ENCODE data around the gene PGM3.

The PGM3 gene

DNA sequence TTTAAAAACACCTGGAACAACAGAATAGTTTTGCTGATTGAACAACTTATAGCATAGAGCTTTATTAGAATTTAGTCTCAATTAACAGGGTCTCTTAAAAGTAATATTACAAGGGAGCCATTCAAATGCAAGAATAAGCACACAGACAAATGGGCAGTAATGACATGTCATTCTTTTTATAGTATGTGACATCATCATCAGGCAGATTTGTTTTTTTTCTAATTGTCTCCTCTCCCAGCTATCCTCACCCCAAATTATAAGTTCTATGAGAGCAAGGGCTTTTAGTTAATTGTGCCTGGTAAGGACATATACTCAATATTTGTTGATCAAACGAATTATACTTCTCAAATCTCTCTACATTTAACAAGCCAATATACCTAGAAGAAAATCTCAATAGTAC, 11.0 kb downstream of the PGM3 start:
- no peak for DNase-seq

- DNase-seq, result no peak
Observed at GRCh38 chr6:83180426-83180950, 12.6 kb downstream of the PGM3 start.

DNA sequence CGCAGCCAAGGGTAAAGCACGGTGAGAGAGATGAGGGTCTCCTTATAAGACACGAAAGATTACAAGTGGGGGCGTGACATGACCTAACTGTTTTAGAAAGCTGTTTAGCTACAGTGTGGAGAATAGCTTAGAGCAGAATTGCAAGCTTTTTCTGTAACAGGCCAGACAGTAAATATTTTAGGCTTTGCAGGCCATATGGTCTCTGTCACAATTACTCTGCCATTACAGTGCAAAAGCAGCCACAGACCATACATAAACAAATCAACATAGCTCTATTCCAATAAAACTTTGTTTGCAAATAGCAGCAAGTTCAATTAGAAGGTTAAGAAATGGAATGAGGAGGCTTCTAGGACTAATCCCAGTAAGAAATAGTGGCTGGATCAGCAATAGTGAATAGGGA, 16.8 kb downstream of the PGM3 start:
- DNase-seq, result no peak

DNA sequence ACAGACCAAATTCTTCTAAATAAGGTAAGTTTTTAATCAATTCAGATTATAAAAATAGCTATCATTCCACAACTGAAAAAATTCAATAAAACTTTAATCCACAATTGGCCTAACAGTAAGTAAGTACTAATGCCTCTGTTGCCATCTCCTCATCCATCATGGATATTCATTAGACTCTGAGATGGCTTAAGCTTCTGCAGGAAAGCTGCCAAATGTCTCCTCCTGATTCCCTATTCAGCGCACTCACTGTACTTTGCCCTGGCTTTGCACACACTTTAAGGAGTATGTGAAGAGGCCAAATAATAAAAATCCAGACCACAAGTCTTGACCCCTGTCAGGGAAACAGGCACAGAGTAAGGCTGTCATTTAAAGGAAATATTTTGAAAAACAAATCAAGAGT, 23.6 kb downstream of the PGM3 start:
- no peak for DNase-seq

- DNase-seq, result no peak
Observed at GRCh38 chr6:83169106-83169505, 24.0 kb downstream of the PGM3 start.

DNA sequence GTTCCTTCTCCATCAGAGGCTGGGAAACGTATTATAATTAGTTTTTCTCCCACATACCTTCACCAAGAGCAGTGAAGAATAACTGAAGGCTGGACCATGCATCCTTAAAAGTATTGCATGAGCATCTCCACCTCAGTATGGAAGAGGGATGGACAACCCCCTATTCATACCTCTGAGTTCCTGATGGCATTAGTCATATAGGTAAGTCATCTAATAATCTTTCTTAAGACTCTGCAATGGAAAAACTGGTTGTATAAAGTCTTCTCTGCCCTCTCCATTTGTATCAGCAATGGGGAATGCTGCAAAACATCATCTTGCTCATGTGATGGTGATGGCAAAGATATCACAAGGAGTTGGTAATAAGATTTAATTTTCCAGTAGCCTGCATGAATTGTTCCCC, 24.5 kb downstream of the PGM3 start:
- DNase-seq, result no peak

DNA sequence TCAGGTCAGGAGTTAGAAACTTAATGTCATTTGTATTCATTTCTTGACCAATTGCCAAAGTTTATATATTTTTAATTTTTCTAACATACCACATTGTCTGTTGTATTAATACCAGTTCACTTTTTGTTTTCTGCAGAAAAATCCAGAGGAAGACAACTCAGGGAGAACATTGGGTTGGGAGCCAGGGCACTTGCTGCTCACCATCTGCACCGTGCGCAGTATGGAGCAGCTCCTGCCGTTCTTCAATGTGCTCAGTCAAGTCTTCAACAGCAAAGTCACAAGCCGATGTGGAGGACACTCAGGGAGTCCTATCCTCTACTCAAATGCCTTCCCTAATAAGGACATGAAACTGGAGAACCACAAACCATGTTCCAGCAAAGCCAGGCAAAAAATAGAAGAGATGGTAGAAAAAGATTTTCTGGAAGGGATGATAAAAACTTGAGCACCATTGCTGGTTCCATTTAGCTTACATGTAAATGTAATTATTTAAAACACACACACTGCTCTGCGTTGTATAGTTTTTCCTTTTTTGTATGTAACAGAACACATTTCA, 25.3 kb downstream of the PGM3 start:
- no peak for DNase-seq

GRCh38 chr6:83160167-83160566, 32.9 kb downstream of the PGM3 start:
- DNase-seq, result no peak

GRCh38 chr6:83155794-83156193, 37.3 kb downstream of the PGM3 start:
- no peak for DNase-seq

DNA sequence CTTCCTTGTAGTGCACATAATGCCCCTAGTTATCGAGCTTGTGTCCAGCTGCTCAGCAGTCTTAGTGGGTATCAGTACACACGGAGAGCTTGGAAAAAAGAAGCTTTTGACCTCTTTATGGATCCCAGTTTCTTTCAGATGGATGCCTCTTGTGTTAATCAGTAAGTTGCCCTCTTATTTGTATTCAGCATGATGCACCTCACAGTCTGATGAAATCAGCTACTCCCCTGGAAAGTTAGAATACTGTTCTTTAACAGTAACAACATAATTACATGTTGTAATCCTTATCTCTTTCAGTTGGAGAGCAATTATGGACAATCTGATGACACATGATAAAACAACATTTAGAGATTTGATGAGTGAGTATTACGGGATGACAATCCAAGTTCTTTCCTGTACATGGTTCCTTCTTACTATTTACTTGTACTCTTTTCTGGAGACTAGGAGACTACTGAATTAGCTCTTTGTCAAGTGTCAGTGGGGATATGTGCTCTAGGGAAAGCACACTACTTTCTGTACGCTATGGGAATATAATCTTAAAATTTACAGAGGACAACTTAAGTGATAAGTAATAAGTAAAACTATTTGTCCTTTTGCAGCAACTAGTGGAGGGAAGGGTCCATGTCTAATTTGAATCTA, 39.1 kb downstream of the PGM3 start:
- DNase-seq, result no peak

DNA sequence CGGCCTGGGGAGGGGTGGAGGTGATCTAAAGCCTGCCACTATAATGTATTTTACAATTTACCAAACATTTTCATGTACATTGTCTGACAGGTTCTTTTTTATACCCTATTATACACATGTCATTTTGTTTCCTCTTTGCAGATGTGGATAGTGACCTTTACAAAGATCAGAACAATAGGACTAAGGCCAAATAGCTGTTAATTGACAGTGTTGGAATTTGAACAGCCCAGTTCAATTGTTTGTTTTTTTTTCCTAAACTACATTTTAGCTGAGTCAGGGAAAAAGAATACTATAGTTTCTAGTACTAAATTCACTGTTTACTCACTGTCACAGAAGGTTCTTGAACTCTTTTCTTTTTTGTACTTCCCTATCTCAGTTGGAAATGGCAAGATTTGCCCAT, 40.2 kb downstream of the PGM3 start:
- DNase-seq, result no peak

- DNase-seq, result no peak
Observed at GRCh38 chr6:83151114-83151513, 42.0 kb downstream of the PGM3 start.

DNA sequence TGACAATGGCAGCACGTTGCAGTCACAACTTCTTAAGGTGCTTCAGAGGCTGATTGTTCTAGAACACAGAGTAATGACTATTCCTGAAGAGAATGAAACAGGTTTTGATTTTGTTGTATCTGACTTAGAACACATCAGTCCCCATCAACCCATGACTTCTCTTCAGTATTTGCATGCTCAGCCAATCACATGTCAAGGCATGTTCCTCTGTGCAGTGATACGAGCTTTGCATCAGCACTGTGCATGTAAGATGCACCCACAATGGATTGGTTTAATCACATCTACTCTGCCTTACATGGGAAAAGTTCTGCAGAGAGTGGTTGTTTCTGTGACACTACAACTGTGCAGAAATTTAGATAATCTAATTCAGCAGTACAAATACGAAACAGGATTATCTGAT, 54.3 kb downstream of the PGM3 start:
- DNase-seq, result no peak

DNA sequence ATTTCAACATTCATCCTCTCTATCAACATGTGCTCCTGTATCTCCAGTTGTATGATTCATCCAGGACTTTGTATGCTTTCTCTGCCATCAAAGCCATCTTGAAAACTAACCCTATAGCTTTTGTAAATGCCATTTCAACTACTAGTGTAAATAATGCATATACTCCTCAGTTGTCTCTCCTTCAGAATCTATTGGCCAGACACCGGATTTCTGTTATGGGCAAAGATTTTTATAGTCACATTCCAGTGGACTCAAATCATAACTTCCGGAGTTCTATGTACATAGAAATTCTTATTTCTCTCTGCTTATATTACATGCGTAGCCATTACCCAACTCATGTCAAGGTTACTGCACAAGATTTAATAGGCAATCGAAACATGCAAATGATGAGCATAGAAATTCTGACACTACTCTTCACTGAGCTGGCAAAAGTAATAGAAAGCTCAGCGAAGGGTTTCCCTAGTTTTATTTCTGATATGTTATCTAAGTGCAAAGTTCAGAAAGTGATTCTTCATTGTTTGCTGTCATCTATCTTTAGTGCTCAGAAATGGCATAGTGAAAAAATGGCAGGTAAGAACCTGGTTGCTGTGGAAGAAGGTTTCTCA, 54.8 kb downstream of the PGM3 start:
- no peak for DNase-seq

DNA sequence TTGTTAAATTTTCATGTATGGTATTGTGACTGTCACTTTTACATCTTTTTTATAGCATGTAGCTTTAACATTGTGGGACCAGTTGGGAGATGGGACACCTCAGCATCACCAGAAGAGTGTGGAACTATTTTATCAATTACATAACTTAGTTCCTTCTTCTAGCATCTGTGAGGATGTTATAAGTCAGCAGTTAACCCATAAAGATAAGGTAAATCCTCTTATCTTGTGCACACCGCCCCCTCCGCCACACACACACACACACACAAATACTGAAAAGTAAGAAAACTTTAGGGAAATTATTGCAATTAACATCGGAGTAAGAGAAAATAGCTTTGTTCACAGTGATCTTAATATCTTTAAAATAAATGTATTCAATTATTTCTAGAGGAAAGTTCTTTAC, 60.9 kb downstream of the PGM3 start:
- DNase-seq, result no peak

GRCh38 chr6:83127976-83128375, 65.1 kb downstream of the PGM3 start:
- no peak for DNase-seq

DNA sequence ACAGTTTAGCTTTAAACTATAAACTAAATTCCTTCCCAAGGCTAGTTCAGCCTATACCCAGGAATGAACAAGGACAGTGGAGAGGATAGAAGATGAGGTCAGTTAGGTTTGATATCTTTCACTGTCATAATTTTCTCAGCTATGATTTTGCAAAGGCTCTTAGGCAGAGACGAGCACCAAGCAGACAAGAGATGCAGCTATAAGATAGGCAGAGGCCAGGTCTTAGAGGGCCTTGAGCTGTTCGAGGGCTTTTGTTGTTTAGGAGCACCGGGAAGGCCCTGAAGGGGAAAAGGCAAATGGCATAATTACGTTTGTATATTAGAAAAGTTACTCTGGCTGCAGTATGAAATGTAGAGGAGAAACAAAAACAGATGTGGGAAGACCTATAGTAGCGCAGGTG, 65.8 kb downstream of the PGM3 start:
- DNase-seq, result no peak

- no peak for DNase-seq
Observed at GRCh38 chr6:83126807-83127206, 66.3 kb downstream of the PGM3 start.

- DNase-seq, result no peak
Observed at GRCh38 chr6:83126223-83126622, 66.8 kb downstream of the PGM3 start.

DNA sequence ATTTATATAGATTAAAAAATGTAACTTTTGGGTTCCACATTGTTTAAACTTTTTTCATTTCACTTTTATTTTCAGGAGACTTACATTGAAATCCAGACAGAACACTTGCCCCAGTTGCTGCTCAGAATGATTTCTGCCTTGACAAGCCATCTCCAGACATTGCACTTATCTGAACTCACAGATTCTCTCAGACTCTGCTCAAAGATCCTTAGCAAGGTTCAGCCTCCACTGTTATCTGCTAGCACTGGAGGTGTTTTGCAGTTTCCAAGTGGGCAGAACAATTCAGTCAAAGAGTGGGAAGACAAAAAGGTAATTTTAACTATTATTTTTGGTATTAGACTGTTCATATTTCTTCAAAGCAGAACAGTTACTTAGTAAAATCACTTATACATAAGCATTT, 67.6 kb downstream of the PGM3 start:
- DNase-seq, result no peak

GRCh38 chr6:83124553-83124952, 68.5 kb downstream of the PGM3 start:
- no peak for DNase-seq

- DNase-seq, result no peak
Observed at GRCh38 chr6:83119742-83120300, 73.2 kb downstream of the PGM3 start.

GRCh38 chr6:83117802-83118201, 75.3 kb downstream of the PGM3 start:
- no peak for DNase-seq

Data from activated CD4-positive, alpha-beta T cell treated with anti-CD3 and anti-CD28 coated beads for 4 hours (primary cell).